ENCODE results near the gene CC2D1B. TPM values are rescaled to one million over a fixed set of nuclear protein-coding genes. Genes with fewer than 3 reads are reported as not detected.

The CC2D1B gene, protein sequence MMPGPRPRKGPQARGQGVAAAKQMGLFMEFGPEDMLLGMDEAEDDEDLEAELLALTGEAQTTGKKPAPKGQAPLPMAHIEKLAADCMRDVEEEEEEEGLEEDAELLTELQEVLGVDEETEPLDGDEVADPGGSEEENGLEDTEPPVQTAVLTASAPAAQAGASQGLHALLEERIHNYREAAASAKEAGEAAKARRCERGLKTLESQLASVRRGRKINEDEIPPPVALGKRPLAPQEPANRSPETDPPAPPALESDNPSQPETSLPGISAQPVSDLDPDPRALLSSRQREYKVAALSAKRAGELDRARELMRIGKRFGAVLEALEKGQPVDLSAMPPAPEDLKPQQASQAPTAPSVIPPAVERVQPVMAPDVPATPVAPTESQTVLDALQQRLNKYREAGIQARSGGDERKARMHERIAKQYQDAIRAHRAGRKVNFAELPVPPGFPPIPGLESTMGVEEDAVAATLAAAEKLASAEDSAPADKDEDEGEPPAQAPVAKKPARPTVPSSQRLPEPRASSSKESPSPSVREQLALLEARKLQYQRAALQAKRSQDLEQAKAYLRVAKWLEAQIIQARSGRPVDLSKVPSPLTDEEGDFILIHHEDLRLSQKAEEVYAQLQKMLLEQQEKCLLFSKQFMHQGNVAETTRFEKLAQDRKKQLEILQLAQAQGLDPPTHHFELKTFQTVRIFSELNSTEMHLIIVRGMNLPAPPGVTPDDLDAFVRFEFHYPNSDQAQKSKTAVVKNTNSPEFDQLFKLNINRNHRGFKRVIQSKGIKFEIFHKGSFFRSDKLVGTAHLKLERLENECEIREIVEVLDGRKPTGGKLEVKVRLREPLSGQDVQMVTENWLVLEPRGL
- total RNA-seq, result 19.7 and 21.0 TPM in 2 replicates

DNA sequence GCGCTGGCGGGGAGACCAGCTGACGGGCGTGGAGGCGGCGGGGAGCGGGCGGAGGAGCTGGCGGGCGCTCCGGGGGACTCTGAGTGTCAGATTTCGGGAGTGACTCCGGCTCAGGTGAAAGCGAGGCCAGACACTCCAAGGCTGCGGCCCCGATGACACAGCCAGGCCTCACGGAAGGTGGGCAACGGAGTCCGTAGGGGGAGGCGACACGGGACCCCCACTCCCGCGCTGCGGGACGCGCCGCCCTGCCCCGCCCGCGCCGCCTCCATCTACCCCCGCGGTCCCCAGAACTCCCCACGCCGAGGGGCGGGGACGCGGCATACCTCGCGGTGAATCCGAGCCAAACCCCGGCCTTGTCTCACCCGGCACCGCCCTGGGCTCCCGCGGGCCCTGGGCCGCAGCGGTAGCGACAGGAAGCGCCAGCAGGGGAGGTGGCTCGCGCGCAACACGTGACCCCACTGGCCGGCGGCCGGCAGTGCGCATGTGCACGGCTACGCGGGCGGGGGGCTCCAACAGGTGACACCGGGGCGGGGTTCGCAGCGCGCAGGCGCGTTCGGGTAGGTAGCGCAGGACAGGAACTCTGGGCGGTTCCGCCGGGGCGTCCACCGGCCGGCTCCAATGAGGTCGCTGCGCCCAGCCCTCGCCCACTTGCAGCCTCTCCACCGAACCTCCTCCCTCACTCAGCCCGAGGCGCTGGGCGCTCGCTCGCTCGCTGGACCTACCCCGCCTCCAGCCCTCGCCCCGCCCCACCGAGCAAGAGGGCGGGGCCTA is at the start of gene CC2D1B:
Gene CC2D1B, minus strand, starts transcription at position 460 of the 771 bp plus-strand sequence. CDS start 1,585 bp downstream, outside the sequence.

DNA sequence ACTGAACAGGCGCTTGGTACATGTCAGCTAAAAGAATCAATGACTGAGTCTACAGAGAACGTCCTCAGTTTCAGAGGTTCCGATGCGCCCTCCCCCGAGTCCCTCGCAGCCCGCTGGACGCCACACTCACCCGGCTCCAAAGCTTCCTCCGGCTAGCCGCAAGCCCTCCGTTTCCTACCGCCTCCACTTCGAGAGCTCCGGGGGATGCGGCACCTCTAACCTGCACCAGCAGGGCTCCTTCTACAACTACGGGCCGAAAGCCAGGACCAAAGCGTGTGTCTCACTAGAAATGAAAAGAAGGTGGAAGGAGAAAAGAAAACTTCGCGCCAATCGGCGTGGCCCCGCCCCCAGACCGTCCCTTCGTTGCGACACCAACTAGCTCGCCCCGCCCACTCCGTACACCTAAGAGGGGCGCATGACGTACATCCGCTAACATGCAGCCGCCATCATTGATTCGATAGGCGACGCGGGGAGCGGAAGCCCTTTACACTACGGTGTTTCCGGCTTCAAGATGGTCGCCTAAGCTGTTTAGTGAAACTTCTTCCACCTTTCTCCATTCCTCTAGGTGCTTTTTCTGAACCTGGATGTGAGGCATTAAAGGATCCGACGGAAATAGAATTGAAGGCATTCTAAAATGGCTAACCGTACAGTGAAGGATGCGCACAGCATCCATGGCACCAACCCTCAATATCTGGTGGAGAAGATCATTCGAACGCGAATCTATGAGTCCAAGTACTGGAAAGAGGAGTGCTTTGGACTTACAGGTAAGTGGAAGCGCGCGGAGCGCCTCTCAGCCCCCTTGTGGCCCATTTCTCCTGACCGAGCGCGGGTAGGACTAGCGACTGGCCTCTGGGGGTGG is 38.3 kb upstream of the CC2D1B start, which contains the start of the genes ORC1 and PRPF38A:
Gene ORC1, minus strand, starts transcription at position 308 of the 859 bp plus-strand sequence. CDS start 2,200 bp downstream, outside the sequence.
Gene PRPF38A, plus strand, starts transcription at position 487 of the 859 bp plus-strand sequence. Its CDS starts 148 bp downstream, at position 635.

Other genes starting within 250 kb of the CC2D1B start
- 33.4 and 36.2 TPM in 2 replicates for gene ZFYVE9, start 224.1 kb downstream of the CC2D1B start, total RNA-seq
- gene ORC1, start 38.2 kb upstream of the CC2D1B start, total RNA-seq, result 1.5 TPM in 2 replicates
- 12.9 and 15.0 TPM in 2 replicates for gene PRPF38A, start 38.4 kb upstream of the CC2D1B start, total RNA-seq
- 14.5 and 22.4 TPM in 2 replicates for gene TUT4, start 186.9 kb upstream of the CC2D1B start, total RNA-seq
- gene GPX7, start 236.2 kb upstream of the CC2D1B start, total RNA-seq, result 13.5 and 13.6 TPM in 2 replicates

Data from dermis lymphatic vessel endothelial cell (primary cell).